SK-N-SH (cell line): Measurements from ENCODE around the gene MSI1.
A peak's percentile ranks its signal among the peaks of the same experiment; 100 is the strongest.

Experiments
- CHD2 ChIP-seq: fragments of 150-350 bp; IDR thresholded peaks from 2 replicates; pipeline ENCODE4 v1.6.1; 2018; ENCODE audit warnings: low read length; ENCODE audit not compliant: partially characterized antibody
- CTCF ChIP-seq: fragments of 200-600 bp; sonication (generic); IDR thresholded peaks from 2 replicates; pipeline ENCODE4 v1.6.1; 2017; ENCODE audit warnings: antibody characterized with exemption, mild to moderate bottlenecking, moderate library complexity
- EP300 ChIP-seq, 2 experiments: IDR thresholded peaks; 2 replicates each; pipeline versions ENCODE4 v1.4.0 to v1.6.1; 2012; ENCODE audit warnings: borderline replicate concordance in 1 of 2, low read depth in 1 of 2, low read length in 1 of 2
- EZH2phosphoT487 ChIP-seq: fragments of 200-600 bp; sonication (generic); IDR thresholded peaks from 2 replicates; pipeline ENCODE4 v1.6.1; 2017; ENCODE audit warnings: low read depth, mixed run types, mild to moderate bottlenecking, antibody characterized with exemption, moderate library complexity, borderline replicate concordance
- IRF3 ChIP-seq: fragments of 150-350 bp; IDR thresholded peaks from 2 replicates; pipeline ENCODE4 v1.6.1; 2016; ENCODE audit warnings: mild to moderate bottlenecking, low read depth, low read length
- NFIC ChIP-seq: IDR thresholded peaks from 2 replicates; pipeline ENCODE4 v1.4.0; 2012; ENCODE audit warnings: borderline replicate concordance
- RAD21 ChIP-seq: IDR thresholded peaks from 2 replicates; pipeline ENCODE4 v1.6.1; 2012; ENCODE audit warnings: mild to moderate bottlenecking, low read length
- RCOR1 ChIP-seq: fragments of 150-350 bp; IDR thresholded peaks from 2 replicates; pipeline ENCODE4 v1.6.1; 2017; ENCODE audit warnings: antibody characterized with exemption, low read length
- USF1 ChIP-seq: IDR thresholded peaks from 2 replicates; pipeline ENCODE4 v1.4.0; 2012; ENCODE audit warnings: low read depth, borderline replicate concordance
- TF ChIP-seq, protein P1 (sequence below): fragments of 150-350 bp; IDR thresholded peaks from 2 replicates; pipeline ENCODE4 v1.6.1; 2017; ENCODE audit warnings: antibody characterized with exemption, low read length, low read depth, borderline replicate concordance
- TF ChIP-seq, protein P2 (sequence below): IDR thresholded peaks from 2 replicates; pipeline ENCODE4 v1.4.0; 2012; ENCODE audit warnings: low read depth
- TF ChIP-seq, protein P3 (sequence below): IDR thresholded peaks from 2 replicates; pipeline ENCODE4 v1.6.1; 2012; ENCODE audit warnings: mild to moderate bottlenecking, low read depth, low read length, moderate library complexity

DNA sequence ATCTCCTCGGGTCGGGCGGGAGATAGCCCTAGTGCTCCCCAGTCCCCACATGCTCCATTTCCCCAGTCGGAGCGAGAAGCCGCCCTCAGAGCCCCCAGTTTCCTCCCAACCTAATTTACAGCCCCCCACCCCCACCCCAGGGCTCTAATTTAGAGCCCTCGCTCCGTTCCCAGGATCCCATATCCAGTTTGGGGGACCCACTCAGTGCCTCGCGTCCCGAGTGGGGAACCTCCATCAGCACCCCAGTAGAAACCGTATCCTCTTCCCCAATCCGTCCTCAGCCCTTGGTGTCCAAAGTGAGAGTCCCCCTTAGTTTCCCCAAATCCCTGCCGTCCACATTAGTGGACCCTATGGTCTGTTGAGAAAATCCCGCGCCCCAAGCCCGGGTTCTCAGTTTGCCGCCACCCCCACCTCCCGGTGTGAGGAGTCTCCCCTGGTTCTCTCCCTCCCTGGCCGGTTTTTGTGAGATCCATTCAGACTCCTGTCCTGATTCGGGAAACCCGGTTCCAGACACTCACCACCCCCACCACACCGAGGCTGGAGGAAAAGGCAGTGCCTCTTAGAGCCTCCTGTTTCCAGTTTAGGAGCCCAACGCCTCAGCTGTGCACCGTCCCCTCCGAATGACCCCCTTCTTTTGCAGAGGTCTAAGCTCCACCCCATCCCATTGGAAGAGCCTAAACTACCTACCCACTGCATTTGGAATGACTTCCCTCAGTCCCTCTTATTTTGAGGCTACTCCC is 809 bp upstream of the MSI1 start:
- no peak for TF ChIP-seq CTCF
- TF ChIP-seq EZH2phosphoT487, result peak; percentile 19; the same call in 1 of the 2 replicates
- no peak for TF ChIP-seq EP300 (IDR thresholded peaks at IDR 0.05; ENCODE audit: borderline replicate concordance in 1 of 2, low read depth in 1 of 2, low read length in 1 of 2)
- no peak for TF ChIP-seq RAD21
- no peak for TF ChIP-seq CHD2
- no peak for TF ChIP-seq NFIC
- TF ChIP-seq USF1, result no peak
- TF ChIP-seq, protein P1, sequence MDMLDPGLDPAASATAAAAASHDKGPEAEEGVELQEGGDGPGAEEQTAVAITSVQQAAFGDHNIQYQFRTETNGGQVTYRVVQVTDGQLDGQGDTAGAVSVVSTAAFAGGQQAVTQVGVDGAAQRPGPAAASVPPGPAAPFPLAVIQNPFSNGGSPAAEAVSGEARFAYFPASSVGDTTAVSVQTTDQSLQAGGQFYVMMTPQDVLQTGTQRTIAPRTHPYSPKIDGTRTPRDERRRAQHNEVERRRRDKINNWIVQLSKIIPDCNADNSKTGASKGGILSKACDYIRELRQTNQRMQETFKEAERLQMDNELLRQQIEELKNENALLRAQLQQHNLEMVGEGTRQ, result no peak
- no peak for TF ChIP-seq RCOR1
- TF ChIP-seq, protein P2, sequence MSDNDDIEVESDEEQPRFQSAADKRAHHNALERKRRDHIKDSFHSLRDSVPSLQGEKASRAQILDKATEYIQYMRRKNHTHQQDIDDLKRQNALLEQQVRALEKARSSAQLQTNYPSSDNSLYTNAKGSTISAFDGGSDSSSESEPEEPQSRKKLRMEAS, result no peak
- TF ChIP-seq, protein P3, sequence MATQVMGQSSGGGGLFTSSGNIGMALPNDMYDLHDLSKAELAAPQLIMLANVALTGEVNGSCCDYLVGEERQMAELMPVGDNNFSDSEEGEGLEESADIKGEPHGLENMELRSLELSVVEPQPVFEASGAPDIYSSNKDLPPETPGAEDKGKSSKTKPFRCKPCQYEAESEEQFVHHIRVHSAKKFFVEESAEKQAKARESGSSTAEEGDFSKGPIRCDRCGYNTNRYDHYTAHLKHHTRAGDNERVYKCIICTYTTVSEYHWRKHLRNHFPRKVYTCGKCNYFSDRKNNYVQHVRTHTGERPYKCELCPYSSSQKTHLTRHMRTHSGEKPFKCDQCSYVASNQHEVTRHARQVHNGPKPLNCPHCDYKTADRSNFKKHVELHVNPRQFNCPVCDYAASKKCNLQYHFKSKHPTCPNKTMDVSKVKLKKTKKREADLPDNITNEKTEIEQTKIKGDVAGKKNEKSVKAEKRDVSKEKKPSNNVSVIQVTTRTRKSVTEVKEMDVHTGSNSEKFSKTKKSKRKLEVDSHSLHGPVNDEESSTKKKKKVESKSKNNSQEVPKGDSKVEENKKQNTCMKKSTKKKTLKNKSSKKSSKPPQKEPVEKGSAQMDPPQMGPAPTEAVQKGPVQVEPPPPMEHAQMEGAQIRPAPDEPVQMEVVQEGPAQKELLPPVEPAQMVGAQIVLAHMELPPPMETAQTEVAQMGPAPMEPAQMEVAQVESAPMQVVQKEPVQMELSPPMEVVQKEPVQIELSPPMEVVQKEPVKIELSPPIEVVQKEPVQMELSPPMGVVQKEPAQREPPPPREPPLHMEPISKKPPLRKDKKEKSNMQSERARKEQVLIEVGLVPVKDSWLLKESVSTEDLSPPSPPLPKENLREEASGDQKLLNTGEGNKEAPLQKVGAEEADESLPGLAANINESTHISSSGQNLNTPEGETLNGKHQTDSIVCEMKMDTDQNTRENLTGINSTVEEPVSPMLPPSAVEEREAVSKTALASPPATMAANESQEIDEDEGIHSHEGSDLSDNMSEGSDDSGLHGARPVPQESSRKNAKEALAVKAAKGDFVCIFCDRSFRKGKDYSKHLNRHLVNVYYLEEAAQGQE, result no peak
- TF ChIP-seq IRF3, result no peak
